Neural cell (in vitro differentiated cells): ENCODE data around the gene ABO. TPM values are rescaled to one million over a fixed set of nuclear protein-coding genes. Genes with fewer than 3 reads are reported as not detected.
"Not testable (repeated sequence)": the region's sequence is repeated elsewhere in the genome, so short reads cannot be mapped to it uniquely, and the experiment has no call there.

Experiments
- H2AFZ ChIP-seq: fragments of 200-600, 300-800 bp; sonication (generic), shearing (Covaris generic); 2 replicates; pipeline ENCODE4 v1.6.0; 2014; ENCODE audit warnings: low read depth, mild to moderate bottlenecking, antibody characterized with exemption, low read length, moderate library complexity
- H3F3A ChIP-seq: fragments of 200-600 bp; shearing (Covaris generic); 2 replicates; pipeline ENCODE4 v1.6.1; 2016; ENCODE audit warnings: mild to moderate bottlenecking, moderate library complexity, mixed read lengths, antibody characterized with exemption, low read length; ENCODE audit not compliant: insufficient read depth, poor library complexity, severe bottlenecking
- H3K27ac ChIP-seq: fragments of 200-600, 300-800 bp; sonication (generic), shearing (Covaris generic); 2 replicates; pipeline ENCODE4 v1.5.1; 2014; ENCODE audit warnings: mild to moderate bottlenecking, low read length, moderate library complexity
- H3K27me3 ChIP-seq: fragments of 300-800, 200-600 bp; sonication (generic), shearing (Covaris generic); 2 replicates; pipeline ENCODE4 v1.6.0; 2014; ENCODE audit warnings: mild to moderate bottlenecking, low read depth, low read length, moderate library complexity; ENCODE audit not compliant: insufficient read depth
- H3K36me3 ChIP-seq: fragments of 300-800, 200-600 bp; sonication (generic), shearing (Covaris generic); 2 replicates; pipeline ENCODE4 v1.5.1; 2014; ENCODE audit warnings: mild to moderate bottlenecking, antibody characterized with exemption, low read length, moderate library complexity; ENCODE audit not compliant: insufficient read depth
- H3K4me2 ChIP-seq: fragments of 300-800, 200-600 bp; sonication (generic), shearing (Covaris generic); 2 replicates; pipeline ENCODE4 v1.6.0; 2014; ENCODE audit warnings: mild to moderate bottlenecking, low read length
- H3K4me3 ChIP-seq: fragments of 300-800, 200-600 bp; sonication (generic), shearing (Covaris generic); 2 replicates; pipeline ENCODE4 v1.5.1; 2014; ENCODE audit warnings: mild to moderate bottlenecking, low read length, moderate library complexity
- H3K79me2 ChIP-seq: fragments of 200-600 bp; shearing (Covaris generic); replicated peaks from 2 replicates; pipeline ENCODE4 v1.6.0; 2014; ENCODE audit warnings: mild to moderate bottlenecking, low read length, moderate library complexity; ENCODE audit not compliant: insufficient read depth
- H3K9ac ChIP-seq: fragments of 300-800, 200-600 bp; sonication (generic), shearing (Covaris generic); 2 replicates; pipeline ENCODE4 v1.6.1; 2016; ENCODE audit warnings: mild to moderate bottlenecking, low read length, mixed read lengths
- H3K9me2 ChIP-seq: fragments of 200-600 bp; shearing (Covaris generic); 2 replicates; pipeline ENCODE4 v1.6.1; 2016; ENCODE audit warnings: mild to moderate bottlenecking, low read length, mixed read lengths; ENCODE audit not compliant: insufficient read depth
- H3K9me3 ChIP-seq: fragments of 200-600, 300-800 bp; sonication (generic), shearing (Covaris generic); 2 replicates; pipeline ENCODE4 v1.6.1; 2016; ENCODE audit warnings: mild to moderate bottlenecking, mixed run types, low read length, moderate library complexity, mixed read lengths
- H4K20me1 ChIP-seq: fragments of 200-600 bp; shearing (Covaris generic); 2 replicates; pipeline ENCODE4 v1.6.1; 2016; ENCODE audit warnings: mild to moderate bottlenecking, mixed run types; ENCODE audit not compliant: insufficient read depth
- MXI1 ChIP-seq: fragments of 450-650 bp; conservative IDR thresholded peaks from 2 replicates; pipeline ENCODE4 v1.6.1; 2014; ENCODE audit warnings: antibody characterized with exemption, mild to moderate bottlenecking; ENCODE audit not compliant: poor library complexity, severe bottlenecking
- POLR2AphosphoS5 ChIP-seq: IDR thresholded peaks from 2 replicates; pipeline ENCODE4 v1.6.1; 2012
- RAD21 ChIP-seq: fragments of 450-650 bp; conservative IDR thresholded peaks from 2 replicates; pipeline ENCODE4 v1.6.1; 2014; ENCODE audit warnings: antibody characterized with exemption, mild to moderate bottlenecking, moderate library complexity
- polyA plus RNA-seq: library from polyadenylated mRNA; depleted of rRNA; stranded (reverse); fragments of >200 nt; gene quantifications from 2 replicates; pipeline ENCODE4 v1.2.3, GENCODE V29; 2014
- TF ChIP-seq, protein P1 (sequence below): fragments of 450-650 bp; IDR thresholded peaks from 2 replicates; pipeline ENCODE4 v1.5.1; 2014; ENCODE audit warnings: antibody characterized with exemption, mild to moderate bottlenecking, moderate library complexity; ENCODE audit not compliant: poor library complexity, severe bottlenecking
- TF ChIP-seq, protein P2 (sequence below): IDR thresholded peaks from 2 replicates; pipeline ENCODE4 v1.6.1; 2012; ENCODE audit warnings: borderline replicate concordance

The ABO gene
- polyA plus RNA-seq, 1 donor from 2014 or later, result not detected

DNA sequence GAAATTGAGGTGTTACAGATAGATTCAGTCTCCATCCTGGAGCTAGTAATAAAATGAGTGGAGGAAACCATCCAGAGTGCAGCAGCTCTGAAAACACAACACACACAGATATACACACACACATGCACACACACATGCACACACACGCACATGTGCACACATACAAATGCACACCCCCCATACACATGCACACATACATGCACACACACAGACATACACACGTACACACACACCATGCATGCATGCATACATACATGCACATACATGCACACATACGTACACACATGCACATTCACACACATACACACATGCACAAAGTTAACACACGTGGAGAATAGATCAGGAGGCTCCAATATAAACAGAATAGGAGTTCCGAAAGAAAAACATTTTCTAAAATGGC is 44.9 kb downstream of the ABO start:
- Histone ChIP-seq H2AFZ (no peak overlapping the region), H3K27ac (no peak overlapping the region), H3K79me2 (no peaks in the 10 kb centered on the region), H3K27me3 (no peaks in the 10 kb centered on the region), H3K36me3 (no peaks in the 10 kb centered on the region), H3K9me2 (no peaks in the 10 kb centered on the region), H3K4me3 (no peak overlapping the region), H3K9me3 (no peaks in the 10 kb centered on the region), H3K4me2 (no peak overlapping the region), H4K20me1 (no peaks in the 10 kb centered on the region), H3K9ac (no peak overlapping the region), H3F3A (no peaks in the 10 kb centered on the region)
- TF ChIP-seq POLR2AphosphoS5, result no peak
- no peak for TF ChIP-seq MXI1
- TF ChIP-seq, protein P1, sequence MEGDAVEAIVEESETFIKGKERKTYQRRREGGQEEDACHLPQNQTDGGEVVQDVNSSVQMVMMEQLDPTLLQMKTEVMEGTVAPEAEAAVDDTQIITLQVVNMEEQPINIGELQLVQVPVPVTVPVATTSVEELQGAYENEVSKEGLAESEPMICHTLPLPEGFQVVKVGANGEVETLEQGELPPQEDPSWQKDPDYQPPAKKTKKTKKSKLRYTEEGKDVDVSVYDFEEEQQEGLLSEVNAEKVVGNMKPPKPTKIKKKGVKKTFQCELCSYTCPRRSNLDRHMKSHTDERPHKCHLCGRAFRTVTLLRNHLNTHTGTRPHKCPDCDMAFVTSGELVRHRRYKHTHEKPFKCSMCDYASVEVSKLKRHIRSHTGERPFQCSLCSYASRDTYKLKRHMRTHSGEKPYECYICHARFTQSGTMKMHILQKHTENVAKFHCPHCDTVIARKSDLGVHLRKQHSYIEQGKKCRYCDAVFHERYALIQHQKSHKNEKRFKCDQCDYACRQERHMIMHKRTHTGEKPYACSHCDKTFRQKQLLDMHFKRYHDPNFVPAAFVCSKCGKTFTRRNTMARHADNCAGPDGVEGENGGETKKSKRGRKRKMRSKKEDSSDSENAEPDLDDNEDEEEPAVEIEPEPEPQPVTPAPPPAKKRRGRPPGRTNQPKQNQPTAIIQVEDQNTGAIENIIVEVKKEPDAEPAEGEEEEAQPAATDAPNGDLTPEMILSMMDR, result no peak
- no peak for TF ChIP-seq RAD21

DNA sequence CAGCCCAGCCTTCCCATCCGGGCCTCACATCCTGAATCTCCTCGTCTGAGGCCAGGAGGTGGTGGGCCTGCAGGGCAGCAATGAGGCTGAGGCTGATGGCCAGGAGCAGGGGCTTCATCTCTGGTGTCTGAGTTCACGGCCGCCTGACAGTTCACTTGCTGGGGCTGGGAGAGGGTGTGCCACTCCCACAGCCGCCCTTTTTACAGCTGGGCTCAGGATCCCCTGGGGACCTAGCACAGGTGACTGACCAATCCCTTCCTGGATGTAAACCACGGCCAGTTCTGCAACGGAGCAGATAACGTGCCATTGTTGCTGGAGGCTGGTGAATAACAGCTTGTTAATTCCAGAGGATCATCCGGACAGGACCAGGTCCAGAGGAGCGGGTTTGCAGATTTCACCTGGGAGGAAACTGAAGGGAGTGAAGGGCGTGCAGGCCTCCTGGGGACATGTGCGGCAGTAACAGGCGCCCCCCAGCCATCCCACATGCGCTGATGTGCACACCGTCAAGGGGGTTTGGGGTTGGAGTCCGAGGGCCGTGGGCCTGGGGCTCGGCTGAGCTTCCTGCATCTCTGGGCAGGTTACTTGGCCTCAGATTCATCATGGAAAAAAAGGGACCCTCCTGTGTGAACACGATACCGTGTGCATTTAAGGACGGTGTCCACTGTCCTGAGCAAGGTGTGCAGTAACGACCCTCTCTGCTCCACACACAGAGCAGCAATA is 46.4 kb downstream of the ABO start:
- H2AFZ ChIP-seq, H3K9me3 ChIP-seq, H3K9me2 ChIP-seq, H3K36me3 ChIP-seq, H4K20me1 ChIP-seq, H3K4me3 ChIP-seq, H3K27ac ChIP-seq, H3K9ac ChIP-seq, H3K4me2 ChIP-seq, H3F3A ChIP-seq, H3K27me3 ChIP-seq, H3K79me2 ChIP-seq: not testable (repeated sequence)

DNA sequence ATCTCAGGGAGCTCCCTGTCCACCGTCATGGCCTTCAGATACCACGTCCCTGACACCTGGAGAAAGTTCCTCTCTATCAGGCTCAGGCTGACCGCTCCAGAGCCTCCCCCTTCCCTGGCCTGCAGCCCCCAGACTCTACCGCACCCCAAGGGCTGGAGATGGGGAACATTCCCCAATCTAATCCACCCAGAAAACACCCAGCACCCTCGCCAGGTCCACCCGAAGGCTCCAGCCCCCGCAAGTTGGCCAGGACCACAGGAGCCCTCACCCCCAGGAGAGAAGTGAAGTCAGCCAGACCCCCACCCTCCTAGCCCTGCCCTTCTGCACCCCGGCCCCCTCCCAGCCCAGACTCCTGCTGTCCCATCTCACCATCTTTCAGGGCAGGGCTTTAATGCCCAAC is 47.0 kb downstream of the ABO start:
- H3K79me2 ChIP-seq, H3K9me2 ChIP-seq, H4K20me1 ChIP-seq, H3K9ac ChIP-seq, H3F3A ChIP-seq, H2AFZ ChIP-seq, H3K36me3 ChIP-seq, H3K4me2 ChIP-seq, H3K4me3 ChIP-seq, H3K27ac ChIP-seq, H3K27me3 ChIP-seq, H3K9me3 ChIP-seq: not testable (repeated sequence)

DNA sequence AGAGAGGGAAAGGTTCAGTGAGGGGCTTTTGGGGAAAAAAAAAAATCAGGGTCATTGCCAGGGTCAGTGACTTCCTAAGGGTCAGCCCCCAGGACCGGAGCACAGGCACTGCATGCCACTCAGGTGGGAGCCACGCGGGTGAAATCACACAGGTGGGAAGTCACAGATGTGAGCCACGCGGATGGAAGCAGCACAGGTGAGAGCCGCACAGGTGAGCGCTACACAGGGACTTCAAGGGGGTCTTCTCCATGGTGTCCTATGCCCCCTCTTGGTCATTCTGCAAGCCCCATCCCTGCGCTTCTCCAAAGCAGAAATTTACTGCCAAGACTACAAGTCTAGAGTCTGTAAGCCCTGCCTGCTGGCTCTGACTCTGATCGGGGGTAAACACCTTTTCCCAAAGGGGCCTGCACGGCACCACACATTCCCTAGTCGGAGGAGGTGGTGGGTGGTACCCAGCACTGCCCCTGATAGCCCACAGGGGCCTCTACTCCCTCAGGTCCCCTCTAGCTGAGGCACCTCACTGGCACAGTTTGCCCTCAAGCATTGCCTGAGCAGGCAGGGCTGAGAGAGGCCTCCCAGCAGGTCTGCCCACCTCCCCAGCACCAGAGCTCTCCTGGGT is 47.6 kb downstream of the ABO start:
- no peak overlapping the region for H3K4me3 ChIP-seq
- H3K4me2 ChIP-seq, result no peak overlapping the region
- no peak overlapping the region for H2AFZ ChIP-seq
- H3K9ac ChIP-seq, result no peak overlapping the region
- H3K9me3 ChIP-seq, result no peaks in the 10 kb centered on the region
- H3K27me3 ChIP-seq, result no peaks in the 10 kb centered on the region
- H3K27ac ChIP-seq, result no peak overlapping the region
- no peaks in the 10 kb centered on the region for H4K20me1 ChIP-seq
- H3K36me3 ChIP-seq, result no peaks in the 10 kb centered on the region
- H3K79me2 ChIP-seq, result no peaks in the 10 kb centered on the region
- TF ChIP-seq, protein P2, sequence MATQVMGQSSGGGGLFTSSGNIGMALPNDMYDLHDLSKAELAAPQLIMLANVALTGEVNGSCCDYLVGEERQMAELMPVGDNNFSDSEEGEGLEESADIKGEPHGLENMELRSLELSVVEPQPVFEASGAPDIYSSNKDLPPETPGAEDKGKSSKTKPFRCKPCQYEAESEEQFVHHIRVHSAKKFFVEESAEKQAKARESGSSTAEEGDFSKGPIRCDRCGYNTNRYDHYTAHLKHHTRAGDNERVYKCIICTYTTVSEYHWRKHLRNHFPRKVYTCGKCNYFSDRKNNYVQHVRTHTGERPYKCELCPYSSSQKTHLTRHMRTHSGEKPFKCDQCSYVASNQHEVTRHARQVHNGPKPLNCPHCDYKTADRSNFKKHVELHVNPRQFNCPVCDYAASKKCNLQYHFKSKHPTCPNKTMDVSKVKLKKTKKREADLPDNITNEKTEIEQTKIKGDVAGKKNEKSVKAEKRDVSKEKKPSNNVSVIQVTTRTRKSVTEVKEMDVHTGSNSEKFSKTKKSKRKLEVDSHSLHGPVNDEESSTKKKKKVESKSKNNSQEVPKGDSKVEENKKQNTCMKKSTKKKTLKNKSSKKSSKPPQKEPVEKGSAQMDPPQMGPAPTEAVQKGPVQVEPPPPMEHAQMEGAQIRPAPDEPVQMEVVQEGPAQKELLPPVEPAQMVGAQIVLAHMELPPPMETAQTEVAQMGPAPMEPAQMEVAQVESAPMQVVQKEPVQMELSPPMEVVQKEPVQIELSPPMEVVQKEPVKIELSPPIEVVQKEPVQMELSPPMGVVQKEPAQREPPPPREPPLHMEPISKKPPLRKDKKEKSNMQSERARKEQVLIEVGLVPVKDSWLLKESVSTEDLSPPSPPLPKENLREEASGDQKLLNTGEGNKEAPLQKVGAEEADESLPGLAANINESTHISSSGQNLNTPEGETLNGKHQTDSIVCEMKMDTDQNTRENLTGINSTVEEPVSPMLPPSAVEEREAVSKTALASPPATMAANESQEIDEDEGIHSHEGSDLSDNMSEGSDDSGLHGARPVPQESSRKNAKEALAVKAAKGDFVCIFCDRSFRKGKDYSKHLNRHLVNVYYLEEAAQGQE, result no peak
- no peak for TF ChIP-seq RAD21
- TF ChIP-seq POLR2AphosphoS5, result no peak
- no peak for TF ChIP-seq MXI1
- no peaks in the 10 kb centered on the region for H3K9me2 ChIP-seq
- no peaks in the 10 kb centered on the region for H3F3A ChIP-seq
